NCI-H2107 treated with DMSO at 0.1 percent for 48 hours (cell line): ENCODE data around the gene RBM26.
"Not testable (repeated sequence)": the region's sequence is repeated elsewhere in the genome, so short reads cannot be mapped to it uniquely, and the experiment has no call there.

Experiments
- DNase-seq: peaks from one replicate; lab custom pipeline; 2025; ENCODE audit not compliant: unreplicated experiment; lab: John Stamatoyannopoulos, UW

The RBM26 gene

DNA sequence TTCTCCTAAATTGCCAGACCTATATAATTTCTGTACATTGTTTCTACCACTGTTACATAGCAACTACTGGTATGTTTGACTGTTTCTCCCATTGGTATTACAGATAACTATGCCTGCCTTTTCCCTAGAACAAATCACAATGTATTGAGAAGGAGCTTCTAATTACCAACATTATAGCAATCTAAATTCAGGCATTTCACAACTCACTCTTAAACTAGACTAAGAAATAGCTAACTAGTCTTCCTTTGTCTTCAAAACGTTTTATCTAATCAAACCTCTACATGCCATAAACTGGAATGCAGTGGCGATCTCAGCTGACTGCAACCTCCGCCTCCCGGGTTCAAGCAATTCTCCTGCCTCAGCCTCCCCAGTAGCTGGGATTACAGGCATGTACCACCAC, 18.2 kb downstream of the RBM26 start:
- no peak for DNase-seq

DNA sequence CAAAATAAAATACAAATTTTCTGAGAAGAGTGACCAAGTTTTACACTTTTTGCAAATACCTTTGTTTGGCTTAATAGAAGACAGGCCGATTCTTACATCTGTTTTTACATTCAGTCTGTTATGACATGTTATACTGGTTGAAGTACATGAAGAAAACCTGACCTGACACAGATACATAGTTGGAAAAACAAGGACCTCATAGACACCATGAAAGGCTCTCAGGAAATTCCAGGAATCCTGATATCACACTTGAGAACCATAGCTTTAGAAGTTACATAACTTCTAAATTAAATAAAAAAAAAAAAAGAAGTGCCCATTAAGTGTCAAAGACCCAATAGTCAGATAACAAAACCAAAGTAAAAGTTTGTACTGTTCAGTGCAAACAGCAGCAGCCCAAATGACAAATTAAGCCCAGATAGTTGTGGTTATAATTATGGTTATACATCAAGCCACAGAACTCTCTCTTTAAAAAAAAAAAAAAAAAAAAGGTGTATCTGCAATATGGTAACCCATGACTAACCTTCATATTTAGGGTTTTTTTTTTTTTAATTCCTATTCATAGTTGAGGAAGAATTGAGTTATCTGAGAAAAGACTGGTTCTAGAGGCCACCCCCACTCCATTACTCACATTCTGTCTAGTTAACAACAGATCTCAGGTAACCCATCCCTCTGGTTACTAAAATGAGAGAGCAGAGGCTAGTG, 19.8 kb downstream of the RBM26 start:
- DNase-seq, result no peak

DNA sequence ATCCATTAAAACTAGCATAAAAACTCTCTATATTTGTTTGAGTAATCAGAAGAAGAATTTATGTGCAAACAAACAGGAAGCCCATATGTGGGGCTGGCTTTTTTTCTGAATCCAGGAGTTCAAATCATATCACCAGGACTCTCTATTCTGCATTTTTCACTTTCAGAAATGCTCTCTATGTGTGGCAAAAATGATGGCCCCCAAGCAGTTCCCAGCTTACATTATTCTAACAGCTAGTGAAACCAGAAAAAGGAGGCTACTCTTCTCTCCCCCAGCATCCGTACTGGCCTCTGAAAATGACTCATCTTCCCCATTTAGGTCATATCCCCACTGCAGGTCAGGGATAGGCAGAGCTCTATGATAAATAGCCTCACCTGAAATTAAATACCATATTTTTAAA, 20.4 kb downstream of the RBM26 start:
- no peak for DNase-seq

DNA sequence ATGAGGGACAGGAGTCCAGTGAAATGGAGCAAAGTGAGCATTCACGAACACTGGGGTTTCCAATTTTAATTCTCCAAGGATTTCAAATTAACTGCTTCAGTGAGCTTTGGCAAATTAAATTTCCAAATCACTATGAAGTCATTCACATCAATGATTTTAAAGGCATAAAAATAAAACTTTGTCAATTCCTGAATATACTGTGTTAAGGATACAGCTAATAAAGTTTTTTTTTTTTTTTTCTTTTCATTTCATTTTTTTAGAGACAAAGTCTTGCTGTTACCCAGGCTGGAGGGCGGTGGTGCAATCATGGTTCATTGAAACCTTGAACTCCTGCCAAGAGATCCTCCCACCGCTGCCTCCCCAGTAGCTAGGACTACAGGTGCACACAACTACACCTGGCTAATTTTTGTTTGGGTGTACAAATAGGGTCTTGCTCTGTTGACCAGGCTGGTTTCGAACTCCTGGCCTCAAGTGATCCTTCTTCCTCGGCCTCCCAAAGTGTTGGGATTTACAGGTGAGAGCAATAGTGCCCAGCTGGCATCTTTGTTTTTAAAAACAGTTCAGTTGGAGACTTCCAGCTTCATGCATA, 21.9 kb downstream of the RBM26 start:
- DNase-seq, result no peak

DNA sequence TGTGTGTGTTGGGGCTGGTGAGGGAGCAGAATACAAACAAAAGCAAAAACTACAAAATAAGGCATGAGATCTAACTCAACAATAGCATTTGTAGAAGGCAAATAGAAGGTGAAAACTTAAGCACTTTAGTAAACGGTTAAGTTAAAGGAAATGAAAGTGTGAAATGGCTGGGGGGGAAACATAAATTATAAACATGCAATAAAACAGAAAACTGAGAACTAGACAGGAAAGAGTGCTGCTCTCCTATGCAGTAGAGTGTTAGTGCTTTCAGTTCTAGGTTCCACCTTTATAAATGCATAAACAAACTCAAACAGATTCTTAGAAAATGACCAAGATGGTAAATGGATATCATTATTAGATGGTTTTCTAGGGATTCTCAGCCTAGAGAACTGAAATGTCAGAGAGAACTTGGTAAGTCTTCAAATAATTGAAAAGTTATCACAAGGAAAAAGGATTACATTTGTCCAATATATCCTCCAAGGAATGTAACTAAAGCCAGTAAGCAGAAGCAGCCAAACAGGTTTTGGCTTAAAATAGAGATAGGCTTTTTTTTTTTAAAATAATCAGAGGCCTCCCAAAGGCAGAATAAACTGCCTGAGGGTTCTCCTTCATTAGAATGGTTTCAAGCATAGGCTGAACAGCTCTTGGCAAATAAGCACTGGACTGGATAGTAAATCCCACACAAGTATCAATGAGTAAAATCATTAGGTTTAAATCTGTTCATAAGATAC, 23.3 kb downstream of the RBM26 start:
- DNase-seq, result no peak

DNA sequence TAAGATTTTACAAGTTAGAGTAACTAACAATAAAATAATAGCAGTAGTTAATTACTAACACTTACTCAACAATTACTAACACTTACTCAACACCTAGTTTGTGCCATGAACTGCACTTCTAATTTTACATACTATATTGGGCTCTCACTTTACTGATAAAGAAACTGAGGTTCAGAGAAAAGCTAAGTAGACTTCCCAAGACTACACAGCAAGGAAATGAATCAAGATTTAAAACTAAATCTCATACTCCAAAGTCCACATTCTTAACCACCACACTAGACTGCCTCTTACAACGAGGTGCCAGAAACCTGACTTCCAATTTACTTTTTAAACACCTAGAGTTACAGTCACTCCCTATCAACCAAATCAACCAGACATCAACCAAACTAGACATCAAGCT, 25.1 kb downstream of the RBM26 start:
- no peak for DNase-seq

DNA sequence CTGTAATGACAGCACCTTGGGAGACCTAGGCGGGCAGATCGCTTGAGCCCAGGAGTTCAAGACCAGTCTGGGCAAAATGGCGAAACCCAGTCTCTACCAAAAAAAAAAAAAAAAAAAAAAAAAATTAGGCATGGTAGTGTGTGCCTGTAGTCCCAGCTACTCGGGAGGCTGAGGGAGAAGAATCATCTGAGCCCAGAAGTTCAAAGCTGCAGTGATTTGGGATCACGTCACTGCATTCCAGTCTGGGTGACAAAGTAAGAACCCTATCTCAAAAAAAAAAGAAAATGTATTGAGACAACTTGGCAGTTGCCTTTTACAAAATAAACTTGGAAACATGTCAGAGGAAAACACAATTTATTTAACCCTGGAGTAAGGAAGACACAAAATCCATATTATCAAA, 26.8 kb downstream of the RBM26 start:
- no peak for DNase-seq

DNA sequence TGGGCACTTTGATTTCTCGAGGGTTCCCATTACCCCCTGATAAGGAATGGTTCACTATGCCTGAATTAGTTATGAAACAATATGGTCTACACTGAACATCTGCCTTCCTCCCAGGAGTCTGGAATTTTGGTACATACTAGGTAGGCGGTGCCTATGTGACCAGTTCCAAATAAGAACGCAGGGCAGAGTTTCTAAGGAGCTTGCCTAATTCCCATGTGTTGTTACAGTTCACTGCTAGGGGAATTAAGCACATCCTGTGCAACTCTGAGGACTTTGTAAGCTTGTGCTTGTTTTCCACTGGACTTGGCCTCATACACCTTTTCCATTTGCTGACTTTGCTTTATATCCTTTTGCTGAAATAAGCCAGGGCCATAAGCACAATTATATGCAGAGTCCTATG, 29.2 kb downstream of the RBM26 start:
- DNase-seq, result no peak

DNA sequence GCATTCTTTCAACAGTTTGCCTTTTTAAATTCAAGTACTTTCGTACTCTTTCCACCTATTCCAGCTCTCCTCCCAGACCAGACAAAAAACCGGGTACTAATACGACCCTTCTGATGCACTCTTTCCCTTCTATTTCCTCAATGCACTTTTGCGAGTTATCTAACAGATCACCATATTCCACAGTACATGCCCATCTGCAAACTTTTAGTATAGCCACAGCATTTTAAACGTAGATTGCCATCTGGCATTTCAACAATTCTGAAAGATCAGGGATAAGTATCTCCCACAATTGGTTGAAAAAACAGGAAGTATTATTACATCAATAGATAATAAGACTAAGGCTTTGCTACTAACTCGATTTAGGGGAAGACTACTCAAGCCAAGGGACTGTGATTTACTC, 31.5 kb downstream of the RBM26 start:
- no peak for DNase-seq

DNA sequence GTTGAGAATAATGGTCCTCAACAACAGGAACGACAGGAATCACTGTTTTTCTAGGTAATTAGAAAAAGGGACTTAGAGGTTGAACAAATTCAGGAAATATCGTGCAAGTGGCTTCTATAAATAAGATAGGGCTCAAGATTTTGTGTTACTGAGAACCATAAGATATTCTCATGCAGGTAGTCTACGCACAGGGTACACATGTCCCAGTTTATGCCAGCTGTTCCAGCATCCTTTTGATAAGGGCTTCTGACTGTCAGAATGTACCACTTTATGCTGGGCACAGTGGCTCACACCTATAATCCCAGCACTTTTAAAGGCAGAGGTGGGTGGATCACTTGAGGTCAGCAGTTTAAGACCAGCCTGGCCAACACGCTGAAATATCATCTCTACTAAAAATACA, 32.1 kb downstream of the RBM26 start:
- no peak for DNase-seq

DNA sequence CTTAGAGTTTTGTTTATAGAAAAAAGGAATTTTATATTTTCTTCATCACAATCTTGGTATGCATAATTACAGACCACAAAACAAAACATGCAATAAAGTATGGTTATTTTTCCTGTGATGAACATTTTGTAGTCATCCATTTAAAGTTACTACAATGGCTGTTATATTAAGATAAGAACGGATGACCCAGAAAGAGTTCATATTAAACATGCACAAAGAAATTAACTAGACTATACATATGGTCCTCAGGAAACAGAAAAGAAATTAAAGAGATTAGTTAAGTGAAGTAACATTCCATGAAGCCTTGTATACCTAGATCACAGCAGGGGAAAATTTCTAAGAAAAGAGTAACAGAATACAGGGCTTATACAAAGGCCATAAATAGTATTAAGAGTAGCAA, 36.8 kb downstream of the RBM26 start:
- no peak for DNase-seq

DNA sequence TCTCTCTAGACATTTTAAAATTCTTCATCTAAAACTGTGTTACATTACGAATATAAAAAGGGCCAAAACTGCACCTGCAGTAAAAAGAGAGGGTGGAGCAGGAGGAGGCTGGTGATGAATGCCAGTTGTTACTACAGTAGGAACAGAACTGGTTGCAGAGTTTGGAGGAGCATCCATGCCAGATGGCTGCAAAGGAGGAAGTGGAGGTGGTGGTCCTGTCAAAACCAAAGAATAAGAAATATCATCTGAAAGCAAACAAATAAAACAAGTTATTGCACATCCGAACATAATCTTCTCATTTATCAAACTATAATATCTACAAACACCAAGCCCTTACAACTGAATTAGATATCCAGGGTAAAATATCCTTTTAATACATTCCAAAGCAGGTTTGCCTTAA, 40.1 kb downstream of the RBM26 start:
- no peak for DNase-seq

DNA sequence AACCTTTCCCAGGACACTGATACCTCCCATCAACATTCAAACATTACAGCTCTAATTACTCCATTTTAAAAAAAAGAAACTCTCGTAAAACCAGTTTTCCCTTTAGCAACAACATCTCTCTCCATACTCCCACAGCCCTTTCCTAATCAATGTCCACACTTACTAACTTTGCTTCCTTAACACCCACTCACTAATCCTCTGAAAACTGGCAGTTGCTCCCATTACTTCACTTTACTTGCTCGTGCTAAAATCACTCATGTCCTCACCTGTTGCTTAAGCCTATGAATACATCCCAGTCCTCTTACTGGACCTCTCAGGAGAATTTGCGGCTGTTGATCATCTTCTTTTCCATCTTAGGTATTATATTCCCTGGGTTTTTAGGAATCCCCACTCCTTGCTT, 44.8 kb downstream of the RBM26 start:
- no peak for DNase-seq

DNA sequence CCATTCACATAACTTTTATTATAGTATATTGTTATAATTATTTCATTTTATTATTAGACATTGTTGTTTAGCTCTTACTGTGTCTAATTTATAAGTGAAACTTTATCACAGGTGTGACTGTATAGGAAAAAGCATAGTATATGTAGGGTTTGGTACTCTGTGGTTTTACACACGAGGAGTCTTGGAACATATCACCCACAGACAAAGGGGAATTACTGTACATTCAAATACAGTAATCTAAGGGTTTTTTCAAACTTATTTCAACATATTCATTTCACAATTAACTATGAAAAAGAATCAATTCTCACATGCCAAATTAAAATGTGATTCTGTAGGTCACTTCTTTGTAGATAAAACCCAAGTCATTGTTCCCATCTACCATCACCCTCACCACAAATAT, 46.0 kb downstream of the RBM26 start:
- DNase-seq, result no peak

DNA sequence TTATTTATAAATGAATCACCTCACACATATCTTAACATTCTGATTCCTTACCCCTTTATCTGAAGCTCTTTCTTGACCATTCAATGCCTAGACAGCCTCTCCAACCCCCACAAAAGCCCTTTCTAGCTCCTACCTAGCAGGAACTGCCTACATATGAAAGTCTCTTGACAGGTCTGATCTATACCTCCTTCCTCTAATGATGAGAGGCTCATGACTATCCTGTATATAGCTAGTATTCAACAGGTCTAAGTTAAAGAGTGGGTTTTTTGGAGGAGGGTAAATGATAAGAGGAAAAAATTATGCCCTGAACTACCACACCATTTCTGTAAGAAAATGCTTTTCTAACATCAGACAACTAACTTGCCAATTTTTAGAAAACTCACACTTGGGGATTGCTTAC, 47.0 kb downstream of the RBM26 start:
- DNase-seq, result no peak

DNA sequence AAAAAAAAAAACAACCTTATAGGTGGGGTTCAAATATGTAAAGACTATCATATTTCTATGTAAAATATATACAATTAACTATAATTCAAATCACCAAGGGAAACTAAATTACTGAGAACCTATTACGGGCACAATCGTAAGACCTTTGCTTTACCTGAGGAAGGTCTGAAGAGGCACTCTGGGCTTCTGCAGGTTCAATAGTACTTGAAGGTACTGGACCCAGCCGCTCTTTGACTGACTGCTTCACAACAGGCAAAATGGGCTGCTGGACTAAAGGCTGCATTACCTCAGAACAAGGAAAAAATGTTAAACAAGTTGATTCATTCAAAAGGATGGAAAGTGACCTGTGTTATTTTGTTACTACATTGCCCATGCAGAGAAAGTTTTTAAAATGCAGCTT, 51.8 kb downstream of the RBM26 start:
- no peak for DNase-seq

DNA sequence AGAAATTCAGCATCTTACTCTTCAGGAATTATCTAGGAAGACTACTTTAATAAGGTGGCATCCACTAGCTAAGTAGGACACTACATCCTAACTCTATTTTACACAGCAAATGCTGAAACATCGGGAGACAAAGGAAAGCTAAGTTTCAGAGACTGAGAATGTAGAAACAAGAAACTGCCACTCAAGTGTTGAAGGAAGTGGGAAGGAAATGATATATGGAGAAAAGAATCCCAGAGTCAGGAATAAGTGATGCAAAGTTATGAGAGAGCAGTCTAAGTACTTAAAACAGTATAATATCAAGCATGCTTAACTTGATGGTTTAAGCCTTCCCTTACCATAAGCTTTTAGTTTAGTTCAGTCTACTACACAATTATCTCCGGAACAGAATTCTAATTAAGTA, 52.4 kb downstream of the RBM26 start:
- DNase-seq, result no peak

DNA sequence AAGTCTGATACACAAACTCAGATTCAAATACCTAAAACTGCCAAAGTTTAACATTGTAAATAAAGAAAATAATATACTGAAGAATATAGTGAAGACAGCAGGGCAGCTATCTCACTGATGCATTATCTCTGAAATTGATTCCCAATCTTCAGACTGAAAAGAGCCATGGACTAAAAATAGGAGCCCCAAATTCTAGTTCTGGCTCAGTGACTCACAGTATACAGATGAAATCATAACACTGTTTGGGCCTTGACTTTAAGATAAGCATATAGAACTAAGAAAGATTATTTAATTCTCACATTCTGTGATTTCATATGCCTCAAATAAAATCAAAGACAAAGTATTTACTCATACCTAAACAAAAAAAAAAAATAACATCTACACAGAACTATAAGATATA, 53.9 kb downstream of the RBM26 start:
- DNase-seq, result no peak

DNA sequence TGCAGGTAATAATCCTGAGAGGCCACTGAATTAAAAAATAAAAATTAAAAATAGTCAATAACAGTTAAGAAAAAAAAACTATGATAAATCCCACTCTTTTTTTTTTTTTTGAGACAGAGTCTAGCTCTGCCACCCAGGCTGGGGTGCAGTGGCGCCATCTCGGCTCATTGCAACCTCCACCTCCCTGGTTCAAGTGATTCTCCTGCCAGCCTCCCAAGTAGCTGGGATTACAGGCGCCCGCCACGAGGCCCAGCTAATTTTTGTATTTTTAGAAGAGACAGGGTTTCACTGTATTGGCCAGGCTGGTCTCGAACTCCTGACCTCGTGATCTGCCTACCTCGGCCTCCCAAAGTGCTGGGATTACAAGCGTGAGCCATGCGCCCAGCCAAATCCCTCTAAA, 56.4 kb downstream of the RBM26 start:
- DNase-seq, result not testable (repeated sequence)

DNA sequence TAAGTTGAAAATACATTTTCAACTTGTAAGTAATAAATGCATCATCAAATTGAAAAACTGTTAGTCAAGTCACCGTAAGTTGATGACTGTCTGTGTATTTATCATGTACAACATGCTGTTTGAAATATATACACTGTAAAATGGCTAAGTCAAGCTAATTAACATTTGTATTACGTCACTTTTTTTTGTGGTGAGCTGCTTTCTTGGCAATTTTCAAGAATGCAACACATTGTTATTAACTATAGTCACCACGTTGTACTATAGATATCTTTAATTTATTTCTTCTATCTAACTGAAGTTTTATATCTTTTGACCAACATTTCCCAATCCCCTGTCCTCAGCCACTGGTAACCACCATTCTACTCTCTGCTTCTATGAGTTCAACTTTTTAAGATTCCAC, 57.0 kb downstream of the RBM26 start:
- DNase-seq, result no peak

DNA sequence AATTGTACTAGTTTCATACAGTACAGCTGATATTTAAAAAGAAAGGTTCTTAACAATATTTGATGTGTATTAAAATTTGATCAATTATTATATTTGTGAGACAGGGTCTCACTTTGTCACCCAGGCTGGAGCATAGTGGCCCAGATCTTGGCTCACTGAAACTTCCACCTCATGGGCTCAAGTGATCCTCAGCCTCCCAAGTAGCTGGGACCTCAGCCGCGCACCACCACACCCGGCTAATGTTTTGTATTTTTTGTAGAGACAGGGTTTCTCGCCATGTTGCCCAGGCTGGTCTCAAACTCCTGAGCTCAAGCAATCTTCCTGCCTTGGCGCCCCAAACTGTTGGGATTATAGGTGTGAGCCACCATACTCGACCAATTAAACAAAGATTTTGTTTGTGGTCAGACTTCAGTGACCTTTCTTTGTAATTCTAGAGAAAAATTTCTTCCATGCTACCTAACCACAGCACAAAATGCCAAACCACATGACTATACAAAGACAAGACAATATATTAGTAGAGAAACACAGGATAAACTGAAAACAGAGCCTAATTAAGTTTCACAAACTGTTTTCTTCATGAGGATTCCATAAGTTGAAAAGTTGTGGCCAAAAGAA, 59.6 kb downstream of the RBM26 start:
- DNase-seq, result no peak

DNA sequence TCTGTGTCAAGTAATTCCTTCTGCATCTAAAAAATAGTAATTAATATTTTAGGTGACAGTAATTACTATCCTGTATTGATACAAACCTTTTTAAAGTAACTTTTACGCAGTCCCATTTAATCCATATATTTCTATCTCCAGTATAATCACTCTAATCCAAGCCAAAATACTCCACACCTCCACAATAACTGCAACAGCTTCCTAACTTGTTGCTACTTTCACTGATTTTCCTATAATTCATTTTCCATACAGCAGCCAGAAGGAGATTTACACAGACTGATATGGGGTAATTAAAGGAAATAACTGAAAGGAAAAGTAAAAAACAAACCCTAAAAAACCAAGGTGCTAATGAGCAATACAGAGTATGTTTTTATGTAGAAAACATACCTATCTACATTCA, 64.9 kb downstream of the RBM26 start:
- DNase-seq, result no peak
